GM19035 (cell line): ENCODE results near the gene MAPK14.
A peak's percentile ranks its signal among the peaks of the same experiment; 100 is the strongest.
"Not testable (repeated sequence)": the region's sequence is repeated elsewhere in the genome, so short reads cannot be mapped to it uniquely, and the experiment has no call there.

ENCODE experiments used
- ATAC-seq: cut with Tn5 transposase; IDR thresholded peaks from one replicate; pipeline ENCODE4 v1.9.1; 2021; ENCODE audit not compliant: unreplicated experiment

MAPK14 gene

DNA sequence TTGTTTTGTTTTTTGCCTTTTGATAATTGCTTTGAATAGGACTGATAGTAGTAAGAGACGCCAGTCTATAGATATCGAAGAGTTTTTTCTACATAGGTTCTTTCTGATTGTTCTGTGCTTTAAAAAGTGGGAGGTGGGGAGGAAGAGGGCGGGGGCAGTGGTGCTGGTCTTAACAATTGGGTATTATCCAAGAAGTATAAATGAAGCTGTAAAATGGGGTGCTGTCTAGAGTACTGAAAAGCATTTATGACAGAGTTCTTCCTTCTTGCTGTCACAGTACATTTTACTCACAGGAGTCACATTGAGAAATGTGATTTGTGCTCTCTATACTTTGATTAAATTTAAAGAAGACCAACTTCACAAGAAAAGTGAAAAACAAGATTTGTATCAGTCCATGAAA, 41.0 kb downstream of the MAPK14 start:
- no peak for ATAC-seq

DNA sequence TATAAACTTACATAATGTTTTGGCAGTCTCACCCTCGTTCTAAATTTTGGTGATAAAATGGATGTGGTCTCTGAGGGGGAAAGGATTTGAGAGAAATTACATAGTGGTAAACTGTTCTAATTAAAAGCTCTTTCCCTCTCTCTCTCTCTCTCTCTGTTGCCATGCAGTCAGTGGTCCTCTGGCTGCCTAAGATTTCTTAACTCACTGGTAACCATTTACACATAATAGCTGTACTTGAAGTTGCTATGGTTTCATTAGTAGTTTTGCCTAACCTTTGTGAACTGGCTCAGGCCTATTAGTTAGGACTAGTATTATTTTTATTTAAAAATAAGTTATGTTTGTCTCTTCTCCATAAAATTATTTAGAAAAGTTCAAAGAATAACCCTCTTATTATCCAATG, 42.0 kb downstream of the MAPK14 start:
- ATAC-seq, result no peak

DNA sequence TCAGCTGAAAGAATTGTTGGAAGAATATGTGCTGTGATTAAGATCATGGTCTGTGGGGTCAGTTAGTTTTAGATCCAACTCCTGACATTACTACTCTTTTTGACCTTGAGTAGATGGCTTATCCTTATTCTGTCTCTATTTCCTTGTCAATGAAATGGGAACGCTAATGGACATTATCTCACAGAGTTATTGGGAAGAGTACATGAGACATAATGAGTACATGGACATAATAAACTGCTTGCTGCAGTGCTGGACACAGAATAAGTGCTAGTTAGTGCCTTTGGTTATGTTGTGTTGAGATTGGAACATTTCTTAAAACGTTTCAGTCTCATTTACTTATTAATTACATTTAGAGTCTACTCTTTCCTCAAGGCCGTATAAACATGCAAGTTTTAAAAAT, 42.6 kb downstream of the MAPK14 start:
- no peak for ATAC-seq

DNA sequence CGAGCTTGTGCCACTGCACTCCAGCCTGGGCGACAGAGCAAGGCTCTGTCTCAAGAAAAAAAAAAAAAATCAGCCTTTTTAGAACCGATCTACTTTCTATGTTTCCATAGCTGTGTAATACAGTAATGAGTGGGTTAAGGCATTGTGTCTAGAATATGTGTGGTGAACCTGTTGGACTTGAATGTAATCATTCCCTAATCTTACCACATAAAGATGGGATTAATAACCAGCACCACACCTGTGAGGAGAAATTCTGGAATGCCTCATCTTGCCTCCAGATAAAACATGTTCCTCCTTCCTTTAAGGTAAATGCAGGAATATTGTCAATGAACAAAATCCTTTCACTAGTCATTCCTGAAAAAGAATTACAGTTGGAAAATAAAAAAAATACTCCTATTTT, 43.7 kb downstream of the MAPK14 start:
- no peak for ATAC-seq

GRCh38 chr6:36071714-36072113, 44.1 kb downstream of the MAPK14 start:
- ATAC-seq, result no peak

- no peak for ATAC-seq
Measured at GRCh38 chr6:36072681-36073080, 45.1 kb downstream of the MAPK14 start.

GRCh38 chr6:36073587-36073986, 46.0 kb downstream of the MAPK14 start:
- no peak for ATAC-seq

DNA sequence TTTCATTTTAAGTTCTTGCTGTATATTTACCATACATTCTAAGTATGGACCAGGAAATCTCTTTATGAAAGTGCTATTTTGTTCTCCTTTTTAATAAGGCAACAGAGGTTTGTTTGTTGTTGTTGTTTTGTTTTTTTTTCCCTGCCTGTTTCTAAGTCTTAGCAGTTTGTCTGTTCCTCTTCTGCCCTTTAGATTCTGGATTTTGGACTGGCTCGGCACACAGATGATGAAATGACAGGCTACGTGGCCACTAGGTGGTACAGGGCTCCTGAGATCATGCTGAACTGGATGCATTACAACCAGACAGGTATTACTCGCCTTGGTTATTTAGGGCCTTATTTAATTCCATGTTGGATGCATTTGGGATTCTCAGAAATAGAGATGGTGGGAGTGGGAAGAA, 48.0 kb downstream of the MAPK14 start:
- no peak for ATAC-seq

DNA sequence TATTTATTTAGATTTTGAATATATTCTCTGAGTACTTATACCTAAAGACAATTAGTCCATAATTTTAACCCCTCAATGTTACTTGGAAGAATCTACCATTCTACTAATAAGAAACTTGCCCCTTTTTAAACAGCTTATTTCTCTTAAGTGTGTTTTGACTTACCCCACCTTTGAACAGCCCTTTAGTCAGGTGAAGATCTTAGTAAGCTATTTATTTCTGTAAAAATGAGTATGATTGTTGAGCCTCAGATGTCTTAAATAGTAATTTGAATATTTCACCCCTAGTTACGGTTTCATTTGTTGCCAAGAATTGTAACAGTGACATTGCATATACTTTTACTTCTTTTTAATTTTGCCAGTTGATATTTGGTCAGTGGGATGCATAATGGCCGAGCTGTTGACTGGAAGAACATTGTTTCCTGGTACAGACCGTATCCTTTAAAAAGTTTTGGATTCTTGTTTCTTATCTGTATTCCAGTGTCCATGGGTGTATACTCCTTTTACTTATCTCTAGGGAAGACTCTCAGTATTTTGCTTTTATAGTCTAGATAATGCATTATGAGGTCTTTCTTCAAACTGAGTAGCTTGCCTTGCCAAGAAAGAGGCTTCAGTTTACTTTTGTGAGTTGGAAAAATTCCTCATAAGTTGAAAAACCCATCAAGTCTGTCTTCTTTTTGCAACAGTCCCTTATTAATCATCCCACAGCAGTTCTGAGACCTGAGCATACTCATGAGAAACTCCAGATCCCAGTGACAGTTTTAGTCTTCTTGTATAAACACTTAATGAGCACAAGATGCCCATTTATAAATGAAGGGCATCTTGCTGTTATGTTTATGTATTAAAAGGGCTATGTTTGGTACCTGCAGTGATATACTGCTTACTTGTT, 48.8 kb downstream of the MAPK14 start:
- no peak for ATAC-seq

GRCh38 chr6:36078159-36078558, 50.6 kb downstream of the MAPK14 start:
- ATAC-seq, result no peak

GRCh38 chr6:36079601-36080000, 52.0 kb downstream of the MAPK14 start:
- ATAC-seq, result no peak

- no peak for ATAC-seq
Measured at GRCh38 chr6:36082318-36082717, 54.7 kb downstream of the MAPK14 start.

DNA sequence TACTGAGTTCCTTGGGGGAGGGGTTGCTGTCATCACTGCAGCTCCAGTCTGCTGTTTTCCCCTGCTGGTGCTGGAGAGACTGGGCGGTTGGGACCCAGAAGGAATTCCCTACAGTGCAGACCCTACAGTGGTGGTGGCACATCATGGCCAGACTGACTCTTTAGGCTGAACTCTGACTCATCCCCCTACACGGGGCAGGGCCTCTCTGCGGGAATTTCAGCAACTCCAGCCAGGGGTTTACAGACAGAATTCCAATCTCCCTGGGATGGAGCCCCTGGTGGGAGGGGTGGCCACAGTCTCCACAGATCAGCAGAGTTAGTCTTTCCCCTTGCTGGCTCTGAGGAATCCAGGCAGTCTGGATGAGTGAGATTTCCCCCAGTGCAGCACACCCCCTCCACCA, 55.8 kb downstream of the MAPK14 start:
- ATAC-seq, result no peak

- not testable (repeated sequence) for ATAC-seq
Measured at GRCh38 chr6:36088204-36088603, 60.6 kb downstream of the MAPK14 start.

- ATAC-seq, result no peak
Measured at GRCh38 chr6:36089048-36089447, 61.4 kb downstream of the MAPK14 start.

DNA sequence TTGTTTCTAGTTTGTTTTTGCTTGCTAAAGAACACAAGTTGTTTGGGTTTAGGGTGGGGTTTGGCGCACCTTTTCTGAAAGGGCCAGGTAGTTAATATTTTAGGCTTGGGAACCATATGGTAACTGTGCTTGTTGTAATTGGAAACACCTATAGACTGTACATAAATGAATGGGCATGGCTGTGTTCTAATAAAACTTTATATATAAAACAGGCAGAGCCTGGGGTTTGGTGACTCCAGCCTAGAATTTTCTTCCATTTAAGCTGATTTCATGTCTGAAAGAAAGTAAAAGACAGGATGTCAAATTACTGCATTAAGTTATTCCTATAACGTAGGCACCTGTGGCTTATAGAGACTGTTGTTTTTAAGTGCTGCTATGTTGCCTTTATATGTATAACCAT, 66.6 kb downstream of the MAPK14 start:
- ATAC-seq, result no peak

GRCh38 chr6:36094753-36095496, 67.3 kb downstream of the MAPK14 start:
- ATAC-seq, result peak; percentile 72

DNA sequence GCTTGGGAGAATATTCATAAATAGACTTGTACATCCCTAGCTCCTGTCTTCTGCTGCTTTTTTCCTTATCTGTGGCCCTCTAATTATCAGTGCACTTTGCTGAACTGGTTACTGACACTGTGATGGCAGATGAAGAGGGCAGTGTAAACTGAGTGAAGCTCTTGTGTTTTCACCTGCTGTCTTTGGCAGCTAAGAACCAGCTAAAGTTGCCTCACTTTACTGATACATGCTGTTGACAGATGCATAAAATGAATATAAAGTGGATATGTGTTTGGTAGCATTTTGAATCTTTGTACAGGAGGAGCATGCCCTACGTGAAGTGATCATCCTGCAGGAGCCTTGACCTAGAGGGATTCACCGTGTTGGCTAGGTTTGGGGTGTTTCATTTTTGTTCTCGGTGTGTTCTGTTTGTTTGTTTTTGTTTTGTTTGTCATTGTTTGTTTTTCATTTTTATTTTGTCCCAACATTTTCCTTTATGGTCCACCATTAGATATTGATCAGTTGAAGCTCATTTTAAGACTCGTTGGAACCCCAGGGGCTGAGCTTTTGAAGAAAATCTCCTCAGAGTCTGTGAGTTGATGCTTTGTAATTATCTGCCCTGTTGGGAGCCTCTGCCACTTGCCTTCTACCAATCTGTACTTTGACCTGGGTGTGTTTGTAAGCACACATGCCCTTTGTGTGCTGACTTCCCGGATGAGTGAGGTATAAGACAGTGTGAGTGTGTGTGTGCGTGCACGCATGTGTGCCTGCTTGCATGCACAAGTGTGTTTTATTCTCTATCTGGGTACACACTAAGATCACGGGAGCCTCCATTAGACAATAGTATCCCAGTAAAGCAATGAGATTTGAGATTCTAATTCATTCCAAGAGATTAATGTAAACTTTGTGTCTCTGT, 68.1 kb downstream of the MAPK14 start:
- ATAC-seq, result no peak

DNA sequence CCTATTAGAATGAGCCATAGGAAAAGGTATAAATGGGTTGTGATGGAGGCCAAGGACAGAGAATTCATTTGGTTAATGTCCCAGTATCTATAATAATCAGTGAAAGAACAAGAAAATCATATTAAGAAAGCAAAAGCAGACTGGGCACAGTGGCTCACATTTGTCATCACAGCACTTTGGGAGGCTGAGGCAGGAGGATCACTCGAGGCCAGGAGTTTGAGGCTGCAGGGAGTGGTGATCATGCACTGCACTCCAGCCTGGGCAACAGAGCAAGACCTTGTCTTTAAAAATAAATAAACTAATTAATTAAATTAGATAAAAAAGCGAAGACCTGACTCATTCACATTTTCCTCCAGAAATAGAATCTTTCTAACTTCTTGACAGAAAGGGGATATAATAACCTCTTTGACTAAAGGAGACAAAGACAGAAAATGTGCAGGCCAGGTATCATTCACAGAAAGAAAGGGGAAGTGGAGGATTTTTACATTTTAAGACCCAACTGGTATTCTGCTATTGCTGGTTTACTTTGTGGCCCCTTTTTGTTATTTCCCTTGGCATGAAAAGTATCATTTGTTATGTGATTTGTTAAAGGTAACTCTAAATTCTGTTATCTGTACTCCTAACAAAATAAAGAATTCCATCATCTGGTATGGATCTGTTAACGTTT, 70.8 kb downstream of the MAPK14 start:
- ATAC-seq, result no peak

- no peak for ATAC-seq
Measured at GRCh38 chr6:36098920-36099647, 71.5 kb downstream of the MAPK14 start.
